IPS-18c (cell line): ENCODE data around the gene SLC29A3.
"Not testable (repeated sequence)": the region's sequence is repeated elsewhere in the genome, so short reads cannot be mapped to it uniquely, and the experiment has no call there.

Source experiments
- H3K4me3 ChIP-seq: 2 replicates; pipeline ENCODE4 v1.7.0; 2013; ENCODE audit warnings: low read depth, mild to moderate bottlenecking, low read length, moderate library complexity; ENCODE audit not compliant: insufficient read depth
- H3K9me3 ChIP-seq: one replicate; pipeline ENCODE4 v1.6.1; 2013; ENCODE audit warnings: mild to moderate bottlenecking, low read length, moderate library complexity; ENCODE audit not compliant: control insufficient read depth, insufficient read depth

SLC29A3 gene

DNA sequence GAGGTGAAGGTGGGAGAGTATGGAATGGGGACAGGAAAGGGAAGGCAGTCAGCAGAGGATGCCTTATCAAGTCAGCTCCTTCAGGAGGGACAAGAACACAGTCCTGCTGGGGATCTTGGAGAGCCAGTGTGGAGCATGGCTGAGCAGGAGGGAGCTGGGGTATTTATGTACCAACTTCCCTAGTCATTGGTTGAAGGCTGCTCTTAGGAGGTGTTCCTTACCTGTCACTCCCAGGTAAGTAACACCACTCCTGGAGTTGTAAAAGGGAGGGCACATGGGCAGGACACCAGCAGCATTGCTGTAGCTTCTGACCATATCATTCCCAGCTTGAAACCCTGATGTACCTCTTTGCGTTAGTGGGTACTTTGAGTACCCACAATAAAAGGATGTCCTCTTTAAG, 29.8 kb downstream of the SLC29A3 start:
- H3K4me3 ChIP-seq = peak overlapping the region; percentile 9; the same call in 1 of the 2 replicates
- H3K9me3 ChIP-seq = no peaks in the 10 kb centered on the region

DNA sequence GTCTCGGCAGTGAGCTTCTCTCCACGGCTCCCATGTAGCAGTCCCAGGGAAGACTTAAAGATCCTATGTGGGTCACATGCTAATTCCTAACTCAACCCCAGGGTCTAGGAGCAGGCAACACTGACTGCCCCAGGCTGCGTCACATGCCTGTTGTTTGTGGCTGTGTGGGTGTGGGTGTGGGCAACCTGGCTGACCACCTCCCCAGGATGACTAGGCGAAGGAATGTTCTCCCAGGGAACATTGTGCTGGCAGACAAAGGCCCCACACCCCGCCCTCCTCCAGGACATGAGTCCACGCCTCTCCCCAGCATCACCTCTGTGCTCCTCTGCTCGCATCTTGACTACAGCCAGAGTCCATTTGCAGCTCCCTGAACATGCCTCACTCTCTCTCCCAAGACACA, 30.3 kb downstream of the SLC29A3 start:
- no peaks in the 10 kb centered on the region for H3K9me3 ChIP-seq
- H3K4me3 ChIP-seq = no peak overlapping the region

DNA sequence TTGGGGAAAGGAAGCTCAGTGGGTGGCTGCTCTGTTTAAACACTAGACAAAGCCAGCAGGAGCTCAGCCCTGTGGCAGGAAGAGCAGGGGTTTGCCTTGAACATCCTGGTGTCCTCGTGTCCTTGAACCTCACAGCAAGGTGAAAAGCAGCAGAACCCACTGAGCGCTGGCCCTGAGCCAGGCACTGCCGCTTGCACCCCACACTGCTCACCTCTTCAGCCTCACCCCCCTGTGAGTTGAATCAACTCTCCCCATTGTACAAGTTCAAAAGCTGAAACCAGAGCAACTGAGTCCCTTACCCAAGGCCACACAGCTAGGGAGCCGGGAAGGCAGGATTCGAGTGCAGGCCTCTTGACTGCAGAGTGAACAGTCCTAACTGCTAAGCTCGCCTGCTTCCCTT, 32.0 kb downstream of the SLC29A3 start:
- H3K4me3 ChIP-seq = no peak overlapping the region
- no peaks in the 10 kb centered on the region for H3K9me3 ChIP-seq

DNA sequence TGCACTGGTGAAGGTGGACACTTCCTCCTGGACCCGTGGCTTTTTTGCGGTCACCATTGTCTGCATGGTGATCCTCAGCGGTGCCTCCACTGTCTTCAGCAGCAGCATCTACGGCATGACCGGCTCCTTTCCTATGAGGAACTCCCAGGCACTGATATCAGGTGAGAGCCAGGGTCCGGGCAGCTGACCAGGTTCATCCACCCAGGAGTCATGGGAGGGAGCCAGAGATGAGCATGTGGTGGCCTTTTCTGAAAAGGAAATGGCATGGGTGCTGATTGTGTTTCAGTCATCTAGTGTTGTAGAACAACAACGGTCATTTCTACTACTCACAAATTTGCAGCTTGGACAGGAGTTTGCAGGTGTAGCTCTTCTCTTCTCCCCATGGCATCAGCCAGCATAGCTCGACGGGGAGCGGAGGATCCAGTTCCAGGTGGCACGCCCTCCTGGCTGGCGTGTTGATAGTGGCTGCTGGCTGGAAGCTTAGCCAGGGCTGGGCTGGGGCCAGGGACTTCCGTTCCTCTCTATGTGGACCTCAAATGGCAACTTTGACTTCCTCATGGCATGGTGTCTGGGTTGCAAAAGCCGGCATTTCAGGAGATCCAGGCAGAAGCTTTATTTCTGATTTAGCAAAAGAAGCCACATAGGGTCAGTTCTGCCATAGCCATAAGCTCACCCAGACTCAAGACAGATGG, 32.7 kb downstream of the SLC29A3 start:
- H3K4me3 ChIP-seq = no peak overlapping the region
- no peaks in the 10 kb centered on the region for H3K9me3 ChIP-seq

DNA sequence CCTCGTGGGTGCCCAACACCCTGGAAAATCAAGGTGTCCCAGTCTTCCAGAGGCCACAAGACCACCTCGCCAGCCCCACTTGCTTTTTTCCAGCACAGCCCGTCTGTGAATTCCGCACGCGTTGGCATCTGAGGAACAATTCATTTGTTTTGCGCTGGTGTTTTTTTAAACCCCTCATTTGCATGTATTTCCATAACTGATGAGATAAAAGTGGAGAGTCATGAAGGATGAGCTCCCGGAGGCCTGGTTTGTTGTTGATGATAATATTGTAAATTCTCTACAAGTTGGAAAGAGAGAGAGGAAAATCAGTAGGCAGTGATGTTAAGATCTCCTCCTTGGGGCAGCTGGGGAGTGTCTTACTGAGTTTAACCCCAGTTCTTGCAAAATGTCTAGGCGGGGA, 34.6 kb downstream of the SLC29A3 start:
- Histone ChIP-seq H3K9me3 (no peaks in the 10 kb centered on the region), H3K4me3 (no peak overlapping the region)

DNA sequence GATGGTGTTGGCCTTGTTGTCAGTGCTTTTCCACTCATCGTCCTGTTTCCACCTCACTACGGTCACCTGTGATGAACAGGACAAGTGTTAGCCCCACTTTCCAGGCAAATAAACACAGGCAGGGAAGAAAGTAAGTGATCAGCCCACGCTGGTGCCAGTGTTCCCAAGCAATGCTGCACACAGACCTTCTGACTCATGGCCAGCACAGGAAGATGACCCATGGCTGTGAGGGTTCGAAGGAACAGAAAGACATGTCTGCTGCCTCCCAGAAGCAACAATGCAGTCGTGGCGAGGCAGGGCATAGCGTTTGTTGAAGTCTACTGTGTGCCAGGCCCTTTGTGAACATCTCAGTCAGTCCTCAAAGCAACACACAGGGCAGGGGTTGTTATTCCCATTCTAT, 35.7 kb downstream of the SLC29A3 start:
- Histone ChIP-seq H3K4me3 (no peak overlapping the region), H3K9me3 (no peaks in the 10 kb centered on the region)

DNA sequence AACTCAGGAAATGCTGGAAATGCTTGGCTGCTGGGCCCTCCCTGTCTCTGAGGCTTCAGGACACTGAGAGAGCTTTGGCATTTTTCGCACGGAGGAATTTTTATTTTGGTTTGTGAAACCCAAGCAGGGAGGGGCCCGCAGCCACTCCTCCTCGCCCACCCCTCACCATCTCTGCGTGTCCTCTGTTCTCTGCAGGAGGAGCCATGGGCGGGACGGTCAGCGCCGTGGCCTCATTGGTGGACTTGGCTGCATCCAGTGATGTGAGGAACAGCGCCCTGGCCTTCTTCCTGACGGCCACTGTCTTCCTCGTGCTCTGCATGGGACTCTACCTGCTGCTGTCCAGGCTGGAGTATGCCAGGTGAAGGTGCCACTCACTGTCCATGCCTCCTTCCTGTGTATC, 36.8 kb downstream of the SLC29A3 start:
- Histone ChIP-seq H3K4me3 (no peak overlapping the region), H3K9me3 (no peaks in the 10 kb centered on the region)

DNA sequence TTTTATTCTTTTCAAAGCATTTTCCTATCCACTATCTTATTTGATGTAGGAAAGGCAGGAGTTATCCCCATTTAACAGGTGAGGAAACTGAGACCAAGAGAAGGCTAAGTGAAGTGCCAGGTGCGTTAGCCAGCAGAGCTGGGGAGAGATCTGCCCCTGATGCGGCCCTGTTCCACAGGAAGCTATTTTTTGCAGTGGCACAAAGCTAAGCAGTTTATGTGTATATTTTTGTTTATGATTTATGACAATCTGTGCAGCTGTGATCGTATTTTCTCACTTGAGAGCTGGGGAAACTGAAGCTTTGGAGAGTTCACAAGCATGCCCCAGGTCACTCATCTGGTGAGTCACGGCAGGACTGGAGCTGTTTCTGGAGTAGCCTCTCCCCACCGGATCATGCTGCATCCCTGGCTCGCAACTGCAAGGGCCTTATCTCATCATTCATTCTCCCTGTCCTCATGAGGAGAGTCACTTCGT, 38.8 kb downstream of the SLC29A3 start:
- Histone ChIP-seq H3K4me3 (no peak overlapping the region), H3K9me3 (no peaks in the 10 kb centered on the region)

DNA sequence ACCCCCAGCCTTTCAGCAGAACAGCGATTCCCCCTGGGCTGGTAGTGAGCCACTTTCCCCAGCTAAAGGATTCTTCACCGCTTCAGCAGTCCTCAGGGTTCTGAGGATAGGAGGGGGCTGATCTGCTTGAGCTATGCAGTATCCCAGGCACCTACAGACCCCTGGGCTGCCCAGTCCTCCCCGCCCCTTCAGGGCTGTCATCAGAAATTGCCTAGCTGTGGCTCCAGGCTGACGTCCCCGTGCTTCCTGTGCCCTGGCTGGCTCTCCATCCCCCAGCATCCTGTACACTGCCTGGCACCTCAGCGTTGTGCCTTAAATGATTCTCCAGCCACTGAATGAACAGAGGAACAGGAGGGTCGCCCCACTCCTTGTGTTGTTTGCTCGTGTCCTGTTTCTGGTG, 39.2 kb downstream of the SLC29A3 start:
- no peaks in the 10 kb centered on the region for H3K9me3 ChIP-seq
- H3K4me3 ChIP-seq = no peak overlapping the region

DNA sequence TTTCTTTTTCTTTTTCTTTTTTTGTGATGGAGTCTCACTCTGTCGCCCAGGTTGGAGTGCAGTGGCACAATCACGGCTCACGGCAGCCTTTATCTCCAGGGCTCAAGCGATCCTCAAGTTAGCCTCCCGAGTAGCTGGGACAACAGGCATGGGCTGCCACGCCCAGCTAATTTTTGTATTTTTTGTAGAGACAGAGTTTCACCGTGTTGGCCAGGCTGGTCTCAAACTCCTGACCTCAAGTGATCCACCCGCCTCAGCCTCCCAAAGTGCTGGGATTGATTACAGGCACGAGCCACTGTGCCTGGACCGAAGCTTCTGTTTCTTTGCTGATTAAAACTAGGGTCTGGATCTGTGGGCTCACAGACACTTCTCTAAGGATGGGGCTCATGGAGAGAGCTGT, 39.8 kb downstream of the SLC29A3 start:
- H3K4me3 ChIP-seq, H3K9me3 ChIP-seq: not testable (repeated sequence)

DNA sequence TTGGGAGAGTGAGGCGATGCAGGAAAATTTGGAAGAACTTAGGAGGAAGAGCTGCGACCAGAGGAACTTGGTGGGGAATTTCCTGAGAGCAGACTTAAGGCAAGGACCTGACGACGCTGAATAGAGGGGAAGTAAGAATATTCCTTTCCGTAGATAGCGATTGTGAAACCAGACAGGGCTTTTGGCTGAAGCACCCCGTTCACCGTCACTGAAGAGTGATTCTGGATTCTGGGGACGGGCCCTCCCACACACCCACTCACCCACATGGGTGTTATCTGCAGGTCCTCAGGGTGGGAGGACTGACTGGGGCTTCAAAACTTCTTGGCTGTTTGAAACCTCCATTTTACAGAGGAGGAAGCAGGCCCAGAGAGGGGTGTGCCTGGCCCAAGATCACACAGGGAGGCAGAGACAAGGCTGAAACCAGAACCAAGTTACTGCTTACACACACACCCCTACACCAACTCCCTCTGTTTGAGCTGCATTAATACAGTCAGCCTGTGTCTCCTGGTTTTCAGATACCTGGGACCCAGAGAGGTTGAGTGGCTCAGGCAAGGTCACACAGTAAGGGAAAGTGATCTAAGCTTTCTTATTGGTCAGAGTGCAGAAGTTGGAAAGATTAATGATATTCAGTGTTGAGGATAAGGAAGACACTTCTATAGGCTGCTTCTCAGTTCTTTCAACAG, 40.4 kb downstream of the SLC29A3 start:
- Histone ChIP-seq H3K4me3 (no peak overlapping the region), H3K9me3 (no peaks in the 10 kb centered on the region)

DNA sequence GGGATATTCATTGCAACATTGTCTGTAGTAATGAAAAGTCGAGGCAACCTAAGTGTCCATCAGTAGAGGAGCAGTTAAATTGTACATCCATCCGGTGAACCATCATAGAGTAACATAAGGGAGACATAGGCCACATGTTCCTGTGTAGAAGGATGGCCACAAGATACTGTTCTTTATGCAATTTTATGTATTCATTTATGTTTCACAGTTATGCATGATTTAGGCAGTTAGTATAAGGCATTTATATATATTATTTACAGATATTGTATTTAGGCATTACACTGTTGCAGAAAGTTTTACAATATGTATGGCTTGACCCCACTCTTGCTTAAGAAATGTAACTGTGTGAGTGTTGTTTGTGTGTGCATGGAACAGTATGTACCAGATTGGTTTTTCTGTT, 41.7 kb downstream of the SLC29A3 start:
- H3K4me3 ChIP-seq = no peak overlapping the region
- H3K9me3 ChIP-seq = no peaks in the 10 kb centered on the region

DNA sequence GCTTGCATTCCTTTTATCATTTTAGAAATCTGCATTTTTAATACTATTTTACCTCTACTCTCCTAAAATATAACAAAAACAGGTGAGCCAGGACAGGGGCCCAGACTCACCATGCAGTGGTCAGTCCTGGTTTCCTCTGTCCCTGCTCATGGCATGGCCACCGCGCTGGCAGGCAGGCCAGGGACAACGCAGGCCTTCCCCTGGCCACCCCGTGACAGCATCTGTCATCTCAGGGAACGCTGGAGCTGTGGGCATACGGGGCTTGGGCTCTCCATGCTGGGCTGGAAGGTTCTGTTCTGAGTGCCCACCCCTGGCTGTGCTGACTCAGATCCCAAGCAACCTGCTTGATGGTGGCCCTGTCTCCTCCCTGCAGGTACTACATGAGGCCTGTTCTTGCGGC, 42.5 kb downstream of the SLC29A3 start:
- Histone ChIP-seq H3K9me3 (no peaks in the 10 kb centered on the region), H3K4me3 (no peak overlapping the region)

DNA sequence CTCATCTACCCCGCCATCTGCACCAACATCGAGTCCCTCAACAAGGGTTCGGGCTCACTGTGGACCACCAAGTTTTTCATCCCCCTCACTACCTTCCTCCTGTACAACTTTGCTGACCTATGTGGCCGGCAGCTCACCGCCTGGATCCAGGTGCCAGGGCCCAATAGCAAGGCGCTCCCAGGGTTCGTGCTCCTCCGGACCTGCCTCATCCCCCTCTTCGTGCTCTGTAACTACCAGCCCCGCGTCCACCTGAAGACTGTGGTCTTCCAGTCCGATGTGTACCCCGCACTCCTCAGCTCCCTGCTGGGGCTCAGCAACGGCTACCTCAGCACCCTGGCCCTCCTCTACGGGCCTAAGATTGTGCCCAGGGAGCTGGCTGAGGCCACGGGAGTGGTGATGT, 43.1 kb downstream of the SLC29A3 start:
- no peak overlapping the region for H3K4me3 ChIP-seq
- no peaks in the 10 kb centered on the region for H3K9me3 ChIP-seq

DNA sequence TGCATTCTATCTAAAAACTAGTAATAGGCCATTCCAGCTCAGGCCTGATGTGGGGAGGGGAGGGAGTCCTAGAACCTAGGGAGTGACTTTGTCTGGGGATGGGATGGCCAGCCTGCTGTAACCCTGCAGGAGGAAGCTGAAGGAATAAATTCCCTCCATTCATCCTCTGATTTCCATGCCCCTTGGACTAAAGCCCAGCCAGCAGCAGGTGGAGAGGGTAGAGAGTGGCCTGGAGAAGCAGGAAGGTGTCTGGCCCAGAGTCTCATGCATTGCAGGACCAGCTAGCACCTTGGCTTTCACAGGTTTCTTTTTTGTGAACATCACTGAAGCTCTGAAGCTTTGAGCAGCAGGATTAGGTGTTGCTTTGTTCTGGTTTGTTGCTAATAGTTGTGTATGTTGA, 44.9 kb downstream of the SLC29A3 start:
- Histone ChIP-seq H3K4me3 (no peak overlapping the region), H3K9me3 (no peaks in the 10 kb centered on the region)

DNA sequence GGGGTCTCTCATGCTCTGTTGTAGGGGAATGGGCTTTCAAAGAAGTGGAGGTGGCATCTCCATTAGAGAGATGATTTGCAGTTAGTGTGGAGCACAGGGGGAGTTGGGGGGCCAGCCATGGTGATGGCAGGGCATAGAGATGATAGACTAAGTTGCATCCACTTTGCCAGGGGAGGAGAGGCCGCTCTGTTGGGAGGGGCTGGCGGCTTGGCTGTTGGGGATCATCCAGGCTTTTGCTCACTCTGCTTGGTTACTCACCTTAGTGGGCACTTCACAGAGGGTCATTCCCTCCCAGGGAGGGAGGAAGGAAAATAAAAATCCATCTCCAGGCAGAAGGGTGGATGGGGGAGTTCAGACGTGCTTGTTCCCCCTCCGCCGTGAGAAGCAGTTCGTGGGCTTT, 46.3 kb downstream of the SLC29A3 start:
- Histone ChIP-seq H3K4me3 (no peak overlapping the region), H3K9me3 (no peaks in the 10 kb centered on the region)

DNA sequence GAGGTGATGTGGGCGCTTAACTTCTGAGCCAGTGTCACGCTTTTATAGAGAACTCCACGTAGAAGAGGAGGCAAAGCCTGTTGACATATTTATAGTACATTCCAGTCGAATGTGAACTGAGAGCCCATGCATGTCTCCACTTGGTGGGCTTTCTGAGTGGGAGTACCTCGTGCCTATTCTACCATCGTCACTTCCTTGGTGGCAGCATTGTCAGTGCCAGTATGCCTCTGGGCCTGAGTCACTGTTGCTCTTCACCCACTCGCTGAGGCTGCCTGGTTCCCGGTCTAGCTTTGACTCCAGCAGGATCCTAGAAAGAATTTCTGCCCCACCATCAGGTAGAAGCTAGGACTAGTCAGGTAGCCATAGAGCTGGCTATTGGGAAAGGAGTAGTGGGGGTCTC, 47.6 kb downstream of the SLC29A3 start:
- no peak overlapping the region for H3K4me3 ChIP-seq

DNA sequence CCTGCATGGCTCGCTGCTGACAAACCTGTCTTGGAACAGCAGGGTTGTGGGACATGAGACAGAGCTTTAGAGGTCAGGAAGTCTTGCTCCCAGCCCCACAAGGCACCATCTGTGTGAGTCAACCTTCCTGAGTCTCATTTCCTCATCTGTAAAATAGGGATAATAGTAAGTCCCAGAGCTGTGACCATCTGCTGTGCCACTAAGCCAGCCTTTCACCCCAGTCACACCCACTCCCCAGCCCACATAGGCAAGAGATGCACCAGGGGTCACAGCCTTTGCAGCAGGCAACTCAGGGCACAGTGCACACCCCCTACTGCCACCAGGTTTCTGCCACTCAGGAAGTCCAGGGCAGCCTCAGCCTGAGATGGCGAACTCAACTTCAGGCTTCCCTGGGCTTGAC, 48.2 kb downstream of the SLC29A3 start:
- Histone ChIP-seq H3K9me3 (no peaks in the 10 kb centered on the region), H3K4me3 (no peak overlapping the region)

More for the DNA sequence above, 47.6 kb downstream of the SLC29A3 start:
- H3K9me3 ChIP-seq = no peaks in the 10 kb centered on the region

DNA sequence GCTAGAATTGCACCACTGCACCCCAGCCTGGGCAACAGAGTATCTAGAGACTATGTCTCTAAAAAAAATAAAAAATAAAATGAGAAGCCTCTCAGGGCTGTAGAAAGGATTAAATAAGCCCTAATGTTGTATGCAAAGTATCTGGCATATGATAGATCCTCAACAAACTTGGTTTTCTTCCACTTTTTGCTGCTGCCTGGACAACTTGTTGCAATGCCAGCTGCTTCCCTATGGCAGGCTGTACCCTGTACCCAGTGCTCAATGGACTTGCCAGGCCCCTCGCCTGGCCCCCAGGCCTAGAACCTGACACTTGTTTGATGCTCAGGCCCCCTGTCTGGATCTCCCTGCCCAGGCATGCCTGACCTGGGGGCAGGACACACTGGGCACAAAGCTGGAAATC, 49.1 kb downstream of the SLC29A3 start:
- no peaks in the 10 kb centered on the region for H3K9me3 ChIP-seq
- no peak overlapping the region for H3K4me3 ChIP-seq
